ENCODE data around the gene CACNA2D2. TPM values are rescaled to one million over a fixed set of nuclear protein-coding genes. Genes with fewer than 3 reads are reported as not detected.

CACNA2D2 gene
- total and polyA plus RNA-seq, 2 of the 4 experiments (the other 2 are of a cell fraction), result 0.15 TPM; not detected in 1

- H2BK120ac ChIP-seq (ENCODE audit: low read depth, low read length), result no peak overlapping the region
- H3K27ac ChIP-seq (ENCODE audit: insufficient read depth, low read length), result no peak overlapping the region
- no peak overlapping the region for H4K91ac ChIP-seq (ENCODE audit: insufficient read depth, low read depth, low read length)
- H4K20me1 ChIP-seq (ENCODE audit: insufficient read depth, low read length), result no peaks in the 10 kb centered on the region
- no peak overlapping the region for H2AK9ac ChIP-seq (replicated peaks; ENCODE audit: low read depth, low read length, poor library complexity)
- no peak overlapping the region for H3K4me2 ChIP-seq (ENCODE audit: low read depth, low read length)
- BruUV-seq (replicated peaks), result no TSS peak
- peaks cover 28% of the 10 kb centered on the region for H3K27me3 ChIP-seq (ENCODE audit: control insufficient read depth, insufficient read depth, low read length)
- no peaks in the 10 kb centered on the region for H3K9me1 ChIP-seq (ENCODE audit: insufficient read depth, low read length)
- DNase-seq (no peak), ATAC-seq (ENCODE audit: low read depth) (no peak)
- in situ Hi-C loops (cut with MboI; ENCODE audit: low sequenced_read_pairs) (no loop called here), intact Hi-C loops (cut with micrococcal nuclease) (no loop called here), dilution Hi-C loops (cut with HindIII; ENCODE audit: low sequenced_read_pairs, unreplicated experiment) (no loop called here)
- no peak overlapping the region for H2AFZ ChIP-seq (replicated peaks; ENCODE audit: low read length, poor library complexity)
- POLR2A ChIA-PET (ENCODE audit: unreplicated experiment), result no interaction called here
- no peak overlapping the region for H2BK5ac ChIP-seq (ENCODE audit: low read depth, low read length, poor library complexity, severe bottlenecking)
- H3K4ac ChIP-seq (ENCODE audit: low read depth, low read length), result no peak overlapping the region
- no peak overlapping the region for H4K5ac ChIP-seq (ENCODE audit: low read depth, low read length)
- H3K9me3 ChIP-seq (ENCODE audit: control insufficient read depth, insufficient read depth, low read length), result no peaks in the 10 kb centered on the region
- H4K8ac ChIP-seq (ENCODE audit: low read depth in 2 of 2, low read length in 2 of 2), result no peak overlapping the region
- CTCF ChIA-PET, result no interaction called here
- H2BK15ac ChIP-seq (ENCODE audit: low read depth, low read length), result no peak overlapping the region
- no peak overlapping the region for H2AK5ac ChIP-seq (ENCODE audit: low read depth, low read length)
- H3K23ac ChIP-seq (ENCODE audit: low read depth, low read length), result no peak overlapping the region
- no peak overlapping the region for H3K4me3 ChIP-seq (ENCODE audit: insufficient read depth, low read depth, low read length)
- no CpG with 5 or more reads among the region's 7 CpGs for WGBS, 2 experiments (ENCODE audit: extremely low coverage in 2 of 2, insufficient read length in 1 of 2)
- no peaks in the 10 kb centered on the region for H3K36me3 ChIP-seq (ENCODE audit: control insufficient read depth, insufficient read depth, low read length)
- no peak overlapping the region for H2BK20ac ChIP-seq (ENCODE audit: low read depth, low read length)
- H3K14ac ChIP-seq (replicated peaks; ENCODE audit: low read depth, low read length), result no peak overlapping the region
- TF ChIP-seq FOS (IDR thresholded peaks at IDR 0.05; ENCODE audit: low read depth, low read length) (no peak), CEBPB (IDR thresholded peaks at IDR 0.05; ENCODE audit: low read depth, low read length) (no peak), POLR2A (IDR thresholded peaks at IDR 0.05; ENCODE audit: low read depth, low read length) (no peak), MXI1 (IDR thresholded peaks at IDR 0.05; ENCODE audit: borderline replicate concordance, low read depth, low read length) (no peak), MAFK (IDR thresholded peaks at IDR 0.05; ENCODE audit: low read depth, low read length) (no peak), USF2 (IDR thresholded peaks at IDR 0.05; ENCODE audit: low read depth, low read length) (no peak), RAD21 (IDR thresholded peaks at IDR 0.05; ENCODE audit: low read length) (no peak), MAZ (IDR thresholded peaks at IDR 0.05; ENCODE audit: borderline replicate concordance, low read depth, low read length) (no peak), NFE2L2 (IDR thresholded peaks at IDR 0.05; ENCODE audit: low read depth, low read length) (no peak), RFX5 (IDR thresholded peaks at IDR 0.05; ENCODE audit: low read depth, low read length) (no peak), ELK1 (IDR thresholded peaks at IDR 0.05; ENCODE audit: borderline replicate concordance, low read depth, low read length) (no peak), CTCF (conservative IDR thresholded peaks at IDR 0.05; ENCODE audit: low read depth, low read length) (no peak), CHD1 (IDR thresholded peaks at IDR 0.05; ENCODE audit: low read depth, low read length) (no peak), BHLHE40 (IDR thresholded peaks at IDR 0.05; ENCODE audit: low read depth, low read length) (no peak), RCOR1 (IDR thresholded peaks at IDR 0.05; ENCODE audit: insufficient replicate concordance, low read length) (no peak), SMC3 (IDR thresholded peaks at IDR 0.05; ENCODE audit: low read depth, low read length) (no peak)
- H3K9ac ChIP-seq (ENCODE audit: low read depth, low read length), result no peak overlapping the region
- H3K56ac ChIP-seq (ENCODE audit: extremely low read depth, insufficient read depth, low read length), result no peak overlapping the region
- no peaks in the 10 kb centered on the region for H3K79me1 ChIP-seq (ENCODE audit: low read depth in 1 of 2, low read length in 2 of 2)
- no peaks in the 10 kb centered on the region for H3K4me1 ChIP-seq (ENCODE audit: control insufficient read depth, insufficient read depth, low read length)
- no peak overlapping the region for H3K18ac ChIP-seq (ENCODE audit: low read depth, low read length)
Observed at GRCh38 chr3:50478051-50478450, 25.4 kb downstream of the CACNA2D2 start.
